Activated gamma-delta T cell treated with anti-CD3 and anti-CD28 coated beads, Interleukin-2, amount 50 U/mL, for 16 hours (primary cell): Measurements from ENCODE around the gene ARHGAP8.

ENCODE experiments used
- DNase-seq: peaks from one replicate; pipeline ENCODE4 v3.0.0-alpha.2; 2020; ENCODE audit warnings: low read depth

Gene ARHGAP8

GRCh38 chr22:44804327-44804726, 52.0 kb downstream of the ARHGAP8 start:
- no peak for DNase-seq

DNA sequence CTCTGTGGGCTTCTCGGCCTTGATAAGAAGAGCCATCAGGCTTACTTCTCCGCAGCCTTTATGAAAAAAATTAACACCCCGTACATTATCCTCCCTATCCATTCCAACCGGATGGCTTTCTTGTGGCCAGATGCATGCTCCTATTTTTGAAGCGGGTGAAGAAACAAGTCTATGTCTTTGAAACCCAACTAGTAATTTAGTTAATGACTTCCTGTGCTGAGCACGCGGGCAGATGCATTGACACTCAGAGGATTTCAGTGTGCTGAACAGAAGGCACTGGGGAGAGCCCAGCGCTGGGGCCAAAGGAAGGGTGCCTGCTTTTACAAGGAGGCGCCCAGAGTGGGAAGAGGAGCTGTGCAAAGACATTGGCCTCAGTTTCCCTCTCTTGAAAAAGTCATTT, 53.3 kb downstream of the ARHGAP8 start:
- no peak for DNase-seq

DNA sequence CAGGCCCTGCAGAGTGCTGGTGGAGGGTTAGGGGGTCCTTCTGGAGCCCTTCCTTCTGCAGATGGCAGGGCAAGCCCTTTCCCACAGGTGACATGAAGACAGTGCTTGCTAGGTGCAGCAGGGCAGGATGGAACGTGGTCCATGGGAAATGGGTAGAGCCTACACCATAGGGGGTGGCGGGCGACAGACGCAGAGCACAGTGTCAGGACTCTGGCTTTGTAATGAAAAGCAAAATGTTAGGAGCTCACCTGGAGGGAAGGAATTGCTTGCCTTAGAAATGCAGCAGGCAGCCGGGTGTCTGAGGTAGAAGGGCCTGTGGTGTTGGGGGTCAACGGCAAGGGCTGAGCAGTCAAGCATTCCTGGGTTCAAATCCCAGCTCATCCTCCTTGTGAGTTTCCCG, 54.9 kb downstream of the ARHGAP8 start:
- DNase-seq = no peak

- no peak for DNase-seq
Observed at GRCh38 chr22:44807915-44808690, 55.7 kb downstream of the ARHGAP8 start.

- DNase-seq = no peak
Observed at GRCh38 chr22:44809456-44809855, 57.1 kb downstream of the ARHGAP8 start.

GRCh38 chr22:44811141-44811540, 58.8 kb downstream of the ARHGAP8 start:
- no peak for DNase-seq

GRCh38 chr22:44813416-44813815, 61.0 kb downstream of the ARHGAP8 start:
- no peak for DNase-seq

DNA sequence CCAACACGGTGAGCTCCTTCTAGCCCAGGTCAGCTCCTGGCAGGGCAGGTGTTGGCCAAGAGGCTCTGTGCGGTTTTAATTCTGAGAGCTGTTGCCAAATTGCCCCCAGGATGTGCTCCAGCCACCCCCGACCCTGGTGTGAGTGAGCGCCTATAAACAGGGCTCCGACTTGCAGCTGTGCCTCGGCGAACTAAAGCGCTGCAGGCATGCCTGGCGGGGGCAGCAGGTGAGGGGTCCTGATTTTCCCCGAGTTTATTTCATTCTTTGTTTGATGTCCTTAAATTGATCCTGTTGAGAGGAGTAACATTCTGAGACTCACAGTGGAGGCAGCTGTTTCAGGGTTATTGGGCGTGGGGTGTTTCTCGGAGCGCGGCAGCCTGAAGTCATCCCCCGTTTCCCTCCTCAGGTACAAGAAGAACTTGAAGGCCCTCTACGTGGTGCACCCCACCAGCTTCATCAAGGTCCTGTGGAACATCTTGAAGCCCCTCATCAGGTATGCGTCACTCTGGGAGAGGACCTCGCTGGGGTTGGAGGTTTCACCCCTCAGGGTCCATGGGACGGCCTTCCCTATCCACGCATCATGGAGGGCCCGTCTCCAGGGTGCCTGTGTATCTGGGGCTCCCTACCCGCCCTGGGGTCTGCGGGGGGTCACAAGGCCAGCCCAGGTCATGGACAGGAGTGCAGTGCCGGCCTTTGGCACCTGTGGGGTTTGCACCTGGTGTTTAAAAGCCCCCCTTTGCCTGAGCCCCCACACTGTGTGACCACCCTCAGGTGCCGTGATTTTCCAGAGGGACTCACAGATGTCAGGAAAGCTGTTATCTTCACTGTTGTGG, 62.1 kb downstream of the ARHGAP8 start:
- no peak for DNase-seq

GRCh38 chr22:44815099-44816070, 63.0 kb downstream of the ARHGAP8 start:
- no peak for DNase-seq

- DNase-seq = no peak
Observed at GRCh38 chr22:44816141-44816540, 63.8 kb downstream of the ARHGAP8 start.

DNA sequence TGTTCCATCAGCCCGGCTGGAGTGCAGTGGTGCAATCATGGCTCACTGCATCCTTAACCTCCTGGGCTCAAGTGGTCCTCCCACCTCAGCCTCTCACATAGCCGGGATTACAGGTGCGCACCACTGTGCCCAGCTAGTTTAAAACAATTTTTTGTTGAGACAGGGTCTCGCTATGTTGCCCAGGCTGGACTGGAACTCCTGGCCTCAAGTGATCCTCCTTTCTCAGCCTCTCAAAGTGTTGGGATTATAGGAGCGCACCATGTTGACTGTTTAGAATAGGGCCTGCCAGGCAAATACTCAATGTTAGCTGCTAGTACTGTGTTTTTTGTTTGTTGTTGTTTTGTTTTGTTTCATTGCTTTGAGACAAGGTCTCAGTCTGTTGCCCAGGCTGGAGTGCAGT, 66.4 kb downstream of the ARHGAP8 start:
- no peak for DNase-seq

- no peak for DNase-seq
Observed at GRCh38 chr22:44819966-44820631, 67.7 kb downstream of the ARHGAP8 start.

DNA sequence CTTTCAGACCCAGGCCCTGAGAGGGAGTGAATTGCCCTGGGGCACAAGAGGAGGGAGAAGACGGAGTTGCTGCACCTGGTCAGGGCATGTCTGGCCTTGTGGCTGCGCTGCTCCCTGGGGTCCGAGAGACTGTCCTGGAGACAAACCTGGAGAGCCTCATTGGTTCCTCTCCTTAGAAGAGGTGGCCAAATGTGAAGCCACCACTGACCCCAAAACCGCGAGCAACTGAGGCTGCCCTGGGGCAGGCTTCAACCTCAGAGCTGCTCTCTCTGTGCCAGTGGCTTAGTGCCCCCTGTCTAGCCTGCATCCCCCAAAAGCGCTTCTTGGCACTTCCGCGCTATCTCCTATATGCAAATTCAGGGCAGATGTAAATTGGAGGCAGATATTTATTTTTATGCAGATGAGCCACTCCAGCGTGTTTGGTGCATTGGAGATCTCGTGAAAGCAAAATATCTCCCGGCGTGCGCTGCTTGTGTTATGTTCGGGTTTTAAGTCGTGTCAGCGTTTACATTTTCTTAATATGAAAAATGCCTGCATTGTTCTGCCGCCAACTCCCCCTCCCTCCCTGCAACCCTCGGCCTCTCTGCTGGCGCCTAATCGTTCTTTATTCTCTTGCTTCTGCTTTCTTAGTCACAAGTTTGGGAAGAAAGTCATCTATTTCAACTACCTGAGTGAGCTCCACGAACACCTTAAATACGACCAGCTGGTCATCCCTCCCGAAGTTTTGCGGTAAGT, 69.5 kb downstream of the ARHGAP8 start:
- no peak for DNase-seq

DNA sequence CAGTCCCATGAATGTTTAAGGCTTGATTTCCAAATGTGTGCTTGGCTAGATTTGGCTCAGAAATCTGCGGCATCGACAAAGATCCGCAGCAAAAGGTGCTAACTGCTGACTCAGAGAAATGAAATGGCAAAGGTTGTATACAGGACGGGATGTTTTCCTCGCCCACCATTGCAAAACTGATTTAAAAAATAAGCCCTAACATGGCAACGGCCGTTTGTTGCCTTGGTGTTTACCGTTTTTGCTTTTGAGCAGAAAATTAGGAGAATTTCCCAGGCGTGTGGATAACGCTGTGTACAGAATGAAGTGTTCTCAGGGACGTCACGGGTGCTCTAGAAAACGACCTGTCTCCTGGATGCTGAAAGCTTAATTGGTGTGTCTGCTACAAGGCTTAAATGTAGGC, 70.2 kb downstream of the ARHGAP8 start:
- DNase-seq = no peak

GRCh38 chr22:44823396-44823795, 71.0 kb downstream of the ARHGAP8 start:
- DNase-seq = no peak

GRCh38 chr22:44823806-44824205, 71.4 kb downstream of the ARHGAP8 start:
- DNase-seq = no peak

- no peak for DNase-seq
Observed at GRCh38 chr22:44824271-44824670, 71.9 kb downstream of the ARHGAP8 start.

GRCh38 chr22:44825310-44826150, 73.2 kb downstream of the ARHGAP8 start:
- no peak for DNase-seq

- DNase-seq = no peak
Observed at GRCh38 chr22:44827666-44828190, 75.4 kb downstream of the ARHGAP8 start.

GRCh38 chr22:44828193-44828592, 75.8 kb downstream of the ARHGAP8 start:
- no peak for DNase-seq
